LNCaP clone FGC (cell line): ENCODE results near the gene GRAMD1B.

Experiments used
- DNase-seq: peaks from one replicate; pipeline ENCODE4 v3.0.0-alpha.2; 2011; ENCODE audit warnings: low read depth
- H3K4me3 ChIP-seq: 2 replicates; pipeline ENCODE4 v1.5.1; 2011; ENCODE audit warnings: mild to moderate bottlenecking, low read depth, low read length, control low read depth
- TF ChIP-seq, protein P1 (sequence below): IDR thresholded peaks from 2 replicates; pipeline ENCODE4 v1.5.1; 2012; ENCODE audit warnings: mild to moderate bottlenecking; ENCODE audit not compliant: control insufficient read depth, insufficient read depth; ENCODE audit errors: extremely low read depth

The GRAMD1B gene

DNA sequence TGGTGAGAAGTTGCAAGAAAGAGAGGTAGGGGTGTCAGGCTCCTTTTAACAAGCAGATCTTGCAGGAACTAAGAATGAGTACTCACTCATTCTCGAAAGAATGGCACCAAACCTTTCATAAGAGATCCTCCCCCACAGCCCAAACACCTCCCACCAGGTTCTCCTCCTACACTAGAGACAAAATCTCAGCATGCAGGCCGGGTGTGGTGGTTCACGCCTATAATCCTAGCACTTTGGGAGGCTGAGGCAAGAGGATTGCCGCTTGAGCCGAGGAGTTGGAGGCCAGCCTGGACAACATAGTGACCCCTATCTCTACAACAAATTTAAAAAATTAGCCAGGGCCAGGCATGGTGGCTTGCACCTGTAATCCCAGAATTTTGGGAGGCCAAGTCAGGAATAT, 11.1 kb downstream of the GRAMD1B start:
- DNase-seq, result no peak
- TF ChIP-seq, protein P1, sequence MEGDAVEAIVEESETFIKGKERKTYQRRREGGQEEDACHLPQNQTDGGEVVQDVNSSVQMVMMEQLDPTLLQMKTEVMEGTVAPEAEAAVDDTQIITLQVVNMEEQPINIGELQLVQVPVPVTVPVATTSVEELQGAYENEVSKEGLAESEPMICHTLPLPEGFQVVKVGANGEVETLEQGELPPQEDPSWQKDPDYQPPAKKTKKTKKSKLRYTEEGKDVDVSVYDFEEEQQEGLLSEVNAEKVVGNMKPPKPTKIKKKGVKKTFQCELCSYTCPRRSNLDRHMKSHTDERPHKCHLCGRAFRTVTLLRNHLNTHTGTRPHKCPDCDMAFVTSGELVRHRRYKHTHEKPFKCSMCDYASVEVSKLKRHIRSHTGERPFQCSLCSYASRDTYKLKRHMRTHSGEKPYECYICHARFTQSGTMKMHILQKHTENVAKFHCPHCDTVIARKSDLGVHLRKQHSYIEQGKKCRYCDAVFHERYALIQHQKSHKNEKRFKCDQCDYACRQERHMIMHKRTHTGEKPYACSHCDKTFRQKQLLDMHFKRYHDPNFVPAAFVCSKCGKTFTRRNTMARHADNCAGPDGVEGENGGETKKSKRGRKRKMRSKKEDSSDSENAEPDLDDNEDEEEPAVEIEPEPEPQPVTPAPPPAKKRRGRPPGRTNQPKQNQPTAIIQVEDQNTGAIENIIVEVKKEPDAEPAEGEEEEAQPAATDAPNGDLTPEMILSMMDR, result no peak
- no peak overlapping the region for H3K4me3 ChIP-seq

DNA sequence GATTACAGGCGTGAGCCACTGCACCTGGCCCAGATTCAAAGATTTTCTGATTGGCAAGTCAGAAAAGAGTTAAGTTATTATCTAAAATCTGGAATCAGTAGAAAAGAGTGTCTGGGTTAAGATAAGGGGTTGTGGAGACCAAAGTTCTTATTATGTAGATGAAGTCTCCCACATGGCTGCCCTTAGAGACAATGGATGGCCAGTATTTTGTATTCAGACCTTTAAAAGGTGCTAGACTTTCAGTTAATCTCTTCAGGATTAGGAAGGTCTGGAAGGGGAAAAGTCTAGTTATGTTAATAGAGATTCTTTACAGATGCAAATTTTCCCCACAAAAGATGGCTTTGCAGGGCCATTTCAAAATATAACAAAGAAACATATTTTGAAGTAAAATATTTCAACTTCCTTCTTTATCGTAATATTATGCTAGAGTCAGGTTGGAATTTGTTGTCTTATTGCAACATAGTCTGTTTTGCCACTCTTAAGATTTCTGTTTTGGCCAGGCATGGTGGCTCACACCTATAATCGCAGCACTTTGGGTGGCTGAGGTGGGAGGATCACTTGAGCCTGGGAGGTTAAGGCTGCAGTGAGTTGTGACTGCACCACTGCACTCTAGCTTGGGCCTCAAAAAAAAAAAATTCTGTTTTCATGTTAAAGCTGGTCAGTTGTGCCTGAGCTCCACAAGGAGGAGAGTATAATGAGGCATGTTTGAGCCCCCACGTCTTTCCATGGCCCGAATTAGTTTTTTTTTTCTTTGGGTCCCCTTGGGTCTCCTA, 14.0 kb downstream of the GRAMD1B start:
- DNase-seq, result no peak
- H3K4me3 ChIP-seq, result no peak overlapping the region
- TF ChIP-seq, protein P1, result no peak

DNA sequence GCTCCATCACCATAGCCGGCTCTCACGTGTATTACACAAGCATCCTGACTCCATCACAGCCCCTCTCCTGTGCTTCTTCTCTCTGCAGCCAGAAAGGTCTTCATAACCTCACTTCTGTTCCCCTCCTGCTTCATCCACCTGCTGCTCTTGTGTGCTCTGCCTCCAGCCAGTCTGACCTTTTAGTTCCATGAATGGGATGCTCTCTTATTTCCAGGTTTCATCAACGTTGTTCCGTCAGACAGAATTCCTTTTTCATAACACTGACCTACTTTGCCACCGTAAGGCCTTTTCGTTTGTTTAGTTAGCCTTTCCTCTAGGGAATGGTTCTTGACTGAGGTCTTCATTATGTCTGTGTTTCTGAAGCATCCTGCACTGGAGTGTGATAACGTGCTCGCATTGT, 18.8 kb downstream of the GRAMD1B start:
- TF ChIP-seq, protein P1, result no peak
- DNase-seq, result no peak
- H3K4me3 ChIP-seq, result no peak overlapping the region

DNA sequence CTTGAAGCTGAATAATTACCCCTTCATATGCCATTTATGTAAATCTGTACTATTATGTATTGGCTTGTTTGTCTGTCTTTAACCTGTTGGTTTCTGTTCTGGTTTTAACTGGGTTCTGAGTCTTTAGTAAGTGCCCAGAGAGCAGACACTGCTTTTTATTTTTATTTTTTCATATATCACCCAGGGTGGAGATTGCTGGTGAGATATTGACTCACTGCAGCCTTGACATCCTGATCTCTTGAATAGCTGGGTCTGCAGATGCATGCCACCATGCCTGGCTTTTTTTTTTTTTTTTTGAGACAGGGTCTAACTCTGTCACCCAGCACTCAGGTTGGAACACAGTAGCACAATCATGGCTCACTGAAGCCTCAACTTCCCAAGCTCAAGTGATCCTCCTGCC, 19.4 kb downstream of the GRAMD1B start:
- TF ChIP-seq, protein P1, result no peak
- no peak for DNase-seq
- no peak overlapping the region for H3K4me3 ChIP-seq

DNA sequence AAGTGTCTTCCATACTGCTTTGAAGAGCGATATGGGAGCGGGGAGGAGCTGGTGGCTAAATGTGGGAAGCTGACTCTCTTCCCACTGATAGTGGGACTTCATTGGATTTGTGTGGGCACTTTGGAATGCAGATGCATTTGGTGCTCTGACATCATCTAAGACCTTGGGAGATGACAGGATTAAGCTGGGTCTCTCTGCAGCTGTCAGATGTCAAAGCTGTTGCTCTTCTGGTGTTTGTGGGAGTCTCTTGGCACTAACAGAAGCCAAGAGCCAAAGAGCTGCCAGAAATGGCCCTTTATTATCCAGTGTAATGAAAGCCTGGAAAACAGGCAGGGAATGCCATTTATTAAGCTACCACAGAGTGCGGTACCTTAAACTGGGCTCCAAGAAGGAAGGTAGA, 20.6 kb downstream of the GRAMD1B start:
- no peak overlapping the region for H3K4me3 ChIP-seq
- DNase-seq, result no peak
- TF ChIP-seq, protein P1, result no peak

DNA sequence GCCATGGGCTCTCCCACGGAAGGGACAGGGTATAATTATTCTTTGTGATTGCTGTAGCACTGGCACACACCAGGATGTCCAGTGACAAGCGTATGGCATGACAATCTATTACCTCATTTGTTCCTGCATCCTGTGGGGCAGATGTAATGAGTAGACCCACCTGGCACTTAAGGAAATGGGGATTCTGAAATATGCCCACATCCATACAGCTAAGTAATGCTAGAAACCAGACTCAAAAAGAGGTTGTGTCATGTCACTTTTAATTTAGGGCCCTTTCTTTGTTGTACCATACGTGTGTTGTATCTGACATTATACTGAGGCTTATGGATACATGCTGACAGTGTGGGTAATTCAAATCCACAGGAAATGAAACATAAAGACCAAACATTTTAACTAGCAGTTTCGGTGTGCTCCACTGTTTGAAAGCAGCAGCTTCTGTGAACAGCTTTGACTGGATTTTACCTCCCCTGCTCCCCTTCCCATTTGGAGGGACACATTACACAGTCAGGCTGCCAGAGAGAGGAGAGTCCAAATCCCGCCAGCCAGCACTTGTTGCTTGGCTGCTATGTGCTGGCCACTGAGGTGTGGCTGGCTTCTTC, 21.2 kb downstream of the GRAMD1B start:
- DNase-seq, result no peak
- H3K4me3 ChIP-seq, result no peak overlapping the region
- TF ChIP-seq, protein P1, result no peak
